K562 (cell line): ENCODE data around the gene POU3F1. TPM values are rescaled to one million over a fixed set of nuclear protein-coding genes. Genes with fewer than 3 reads are reported as not detected.

Experiments used
- ATAC-seq: fragments of 200-7000 bp; cut with Tn5 transposase; 3 replicates; pipeline ENCODE4 v1.9.1; 2020; ENCODE audit warnings: moderate library complexity
- BruUV-seq: library from RNA; stranded (reverse); fragments of 400-500 nt; replicated peaks from 2 replicates; lab custom pipeline; 2021; lab: Mats Ljungman, UMichigan
- CTCF ChIA-PET: fragments of 300-600 bp; formaldehyde crosslinking; extraction: SDS; loops from one replicate; lab custom pipeline; 2021; ENCODE audit warnings: low intra/inter-chr PET ratio; lab: Yijun Ruan, JAX
- POLR2A ChIA-PET: fragments of 300-600, 350-650 bp; sonication (Branson Sonifier 250); formaldehyde crosslinking; extraction: SDS; loops from one replicate; lab custom pipeline; 2021; ENCODE audit warnings: antibody characterized with exemption, inconsistent platforms; lab: Yijun Ruan, JAX
- DNase-seq, 4 experiments: peaks; one replicate each; pipeline versions ENCODE4 v3.0.0 to v3.0.0-alpha.2; 2011 to 2018; ENCODE audit warnings: low spot score in 3 of 4, mixed read lengths in 3 of 4; ENCODE audit errors: extremely low read depth in 1 of 4
- FAIRE-seq: peaks from 2 replicates; lab custom pipeline; 2011; peaks lifted over from hg19 to GRCh38; lab: Jason Lieb, UNC
- H2AFZ ChIP-seq: 2 replicates; pipeline ENCODE4 v1.6.0; 2011; ENCODE audit warnings: low read depth, low read length, control low read depth, inconsistent platforms
- H3K27ac ChIP-seq: fragments of 200-600 bp; 3 replicates; pipeline ENCODE4 v1.8.0; 2011; ENCODE audit warnings: low read depth, mild to moderate bottlenecking, control low read depth, inconsistent platforms, low read length, moderate library complexity, mixed read lengths; ENCODE audit errors: extremely low read depth
- H3K27me3 ChIP-seq, 2 experiments: fragments of 300-600 bp in 1 of 2; 2 replicates in 1 of 2; 3 replicates in 1 of 2; pipeline versions ENCODE4 v1.6.0 to v1.8.0; 2011; ENCODE audit warnings: inconsistent platforms in 2 of 2, low read length in 2 of 2, mild to moderate bottlenecking in 1 of 2, mixed read lengths in 1 of 2, moderate library complexity in 1 of 2; ENCODE audit not compliant: control insufficient read depth in 2 of 2, insufficient read depth in 2 of 2
- H3K36me3 ChIP-seq: fragments of 300-600 bp; 3 replicates; pipeline ENCODE4 v1.8.0; 2011; ENCODE audit warnings: mild to moderate bottlenecking, low read length, inconsistent platforms; ENCODE audit not compliant: control insufficient read depth, insufficient read depth
- H3K4me1 ChIP-seq, 2 experiments: fragments of 200-600 bp in 1 of 2; replicated peaks in 1 of 2; 2 replicates in 1 of 2; 3 replicates in 1 of 2; pipeline versions ENCODE4 v1.5.1 to v1.8.0; 2011; ENCODE audit warnings: inconsistent platforms in 2 of 2, low read length in 2 of 2, mild to moderate bottlenecking in 1 of 2, mixed read lengths in 1 of 2, moderate library complexity in 1 of 2; ENCODE audit not compliant: control insufficient read depth in 2 of 2, insufficient read depth in 2 of 2
- H3K4me2 ChIP-seq: 2 replicates; pipeline ENCODE4 v1.6.1; 2011; ENCODE audit warnings: low read length, control low read depth, inconsistent platforms, mixed read lengths; ENCODE audit not compliant: insufficient read depth
- H3K4me3 ChIP-seq: fragments of 200-600 bp; sonication (generic), shearing (Covaris generic); 2 replicates; pipeline ENCODE4 v1.5.1; 2016; ENCODE audit warnings: control low read depth, inconsistent platforms
- H3K79me2 ChIP-seq: fragments of 200-600 bp; 3 replicates; pipeline ENCODE4 v1.8.0; 2011; ENCODE audit warnings: low read length, inconsistent platforms; ENCODE audit not compliant: control insufficient read depth, insufficient read depth
- H3K9ac ChIP-seq, 2 experiments: 2 replicates each; pipeline versions ENCODE4 v1.6.0 to v1.6.1; 2011; ENCODE audit warnings: low read depth in 2 of 2, low read length in 2 of 2, control low read depth in 1 of 2, inconsistent platforms in 1 of 2, mild to moderate bottlenecking in 1 of 2, mixed read lengths in 1 of 2; ENCODE audit not compliant: insufficient read depth in 1 of 2
- H3K9me1 ChIP-seq: one replicate; pipeline ENCODE4 v1.6.0; 2011; ENCODE audit warnings: inconsistent platforms, mild to moderate bottlenecking, low read length, moderate library complexity; ENCODE audit not compliant: control insufficient read depth, insufficient read depth
- H3K9me3 ChIP-seq: replicated peaks from 2 replicates; pipeline ENCODE4 v1.5.1; 2011; ENCODE audit warnings: low read depth, low read length, inconsistent platforms; ENCODE audit not compliant: control insufficient read depth, insufficient read depth
- H4K20me1 ChIP-seq: replicated peaks from 2 replicates; pipeline ENCODE4 v1.6.1; 2011; ENCODE audit warnings: low read length, inconsistent platforms, mixed read lengths; ENCODE audit not compliant: control insufficient read depth, insufficient read depth
- ARID1B ChIP-seq: fragments of 450-650 bp; IDR thresholded peaks from 2 replicates; pipeline ENCODE4 v1.6.1; 2016; ENCODE audit warnings: antibody characterized with exemption, mild to moderate bottlenecking, inconsistent platforms
- ARID4B ChIP-seq: sonication (generic); formaldehyde crosslinking; IDR thresholded peaks from 2 replicates; pipeline ENCODE4 v1.8.0; 2022; ENCODE audit warnings: mild to moderate bottlenecking, missing genetic modification reagents
- FOXM1 ChIP-seq, 2 experiments: fragments of 450-650 bp in 1 of 2; sonication (generic) in 1 of 2; formaldehyde crosslinking in 1 of 2; IDR thresholded peaks; 2 replicates each; pipeline versions ENCODE4 v1.6.1 to v1.9.0; 2017 to 2022; ENCODE audit warnings: low read depth in 2 of 2, mild to moderate bottlenecking in 2 of 2, missing genetic modification reagents in 1 of 2, moderate library complexity in 1 of 2
- MTA3 ChIP-seq: fragments of 450-650 bp; formaldehyde crosslinking; IDR thresholded peaks from 2 replicates; pipeline ENCODE4 v1.6.1; 2017; ENCODE audit warnings: mild to moderate bottlenecking, borderline replicate concordance
- SPI1 ChIP-seq: IDR thresholded peaks from 2 replicates; pipeline ENCODE4 v1.6.1; 2011; ENCODE audit warnings: low read depth, low read length, control low read depth, borderline replicate concordance
- XRCC5 ChIP-seq: fragments of 200-400 bp; formaldehyde crosslinking; IDR thresholded peaks from 2 replicates; pipeline ENCODE4 v1.6.1; 2017; ENCODE audit warnings: low read depth, mild to moderate bottlenecking, low read length
- ZBTB33 ChIP-seq: sonication (generic); formaldehyde crosslinking; IDR thresholded peaks from 2 replicates; pipeline ENCODE4 v1.8.1; 2023; ENCODE audit warnings: mild to moderate bottlenecking, missing genetic modification reagents
- ZBTB43 ChIP-seq: sonication (generic); formaldehyde crosslinking; IDR thresholded peaks from 2 replicates; pipeline ENCODE4 v1.8.0; 2023; ENCODE audit warnings: mild to moderate bottlenecking, missing genetic modification reagents
- ZNF3 ChIP-seq: fragments of 250-450 bp; sonication (Bioruptor Pico); IDR thresholded peaks from 2 replicates; pipeline ENCODE4 v1.5.0; 2021; ENCODE audit warnings: mild to moderate bottlenecking, moderate library complexity
- WGBS: fragments of 100-300 bp; shearing (Covaris generic); methylation state at CpG from one replicate; pipeline ENCODE4 v1.1.6; 2016; ENCODE audit warnings: low coverage, mixed read lengths; ENCODE audit not compliant: insufficient coverage; ENCODE audit errors: missing lambda C conversion rate; 5-methylcytosine and 5-hydroxymethylcytosine counted together
- in situ Hi-C: fragments of 300-500 bp; cut with MboI; formaldehyde crosslinking; loops from 4 replicates; pipeline ENCODE4 v1.15.0; 2018; ENCODE audit warnings: inconsistent platforms, mixed read lengths
- intact Hi-C: fragments of 100-400 bp; cut with micrococcal nuclease; formaldehyde crosslinking; loops from 2 replicates; pipeline ENCODE4 v1.14.2; 2022
- polyA plus RNA-seq, 8 experiments: library from polyadenylated mRNA; depleted of rRNA in 4 of 8; stranded (reverse) in 5 of 8; unstranded in 3 of 8; fragments of >200 nt; fragmentation: Nextera tagmentation in 2 of 8; fragmentation: Illumina TruSeq in 1 of 8; extraction: Ambion mirVana in 2 of 8; extraction: Trizol in 1 of 8; gene quantifications; 2 replicates each; pipeline versions ENCODE4 v1.2.1 to v1.2.3, GENCODE V29; 2011 to 2014; ENCODE audit warnings: inconsistent platforms in 1 of 8, missing spikeins in 1 of 8
- total RNA-seq, 7 experiments: library from RNA; depleted of rRNA in 6 of 7; stranded (reverse); fragments of >200 nt in 6 of 7; fragmentation: Illumina TruSeq in 2 of 7; extraction: Trizol in 2 of 7; gene quantifications; 2 replicates each; pipeline versions ENCODE4 v1.2.1 to v1.2.3, GENCODE V29; 2011 to 2021; ENCODE audit warnings: low replicate concordance in 1 of 7

The POU3F1 gene
- total and polyA plus RNA-seq, 9 of the 15 experiments (the other 6 are each of a cell fraction or from before 2014, with no cell fraction given), result 0.09 TPM; not detected in 8

GRCh38 chr1:38047603-38048141, 1.1 kb upstream of the POU3F1 start (continued):
- peak; percentile 78 for TF ChIP-seq ZBTB33
- TF ChIP-seq XRCC5, result no peak
- TF ChIP-seq ARID1B, result no peak

- H3K4me2 ChIP-seq, result peak overlapping the region; percentile 68
- ATAC-seq (peak; percentile 95), FAIRE-seq (no peak), DNase-seq (peak; percentile 90 to 99 (median 98))
- in situ Hi-C loops, result loop anchor here (25.0 kb wide), 1 partner anchor 540 kb away; no protein-coding TSS in a partner anchor
- H2AFZ ChIP-seq, result peak overlapping the region; percentile 67
- ChIA-PET POLR2A (interaction anchor here (0.6 to 1.2 kb wide), 4 partner anchors 9 to 565 kb away, joined by 3 to 6 read pairs (median 4); no protein-coding TSS in a partner anchor), CTCF (no interaction called here)
- intact Hi-C loops, result loop anchor here (10.0 kb wide), 1 partner anchor 538 kb away; no protein-coding TSS in a partner anchor
- peaks cover 0 to 35% of the 10 kb centered on the region in 2 experiments; a peak in 3 of 5 replicates for H3K4me1 ChIP-seq
- no peak overlapping the region for H3K27ac ChIP-seq
- H3K4me3 ChIP-seq, result peak overlapping the region; percentile 49
- peaks cover 5% of the 10 kb centered on the region for H3K9me1 ChIP-seq
- peaks cover 8% of the 10 kb centered on the region; the same call in 1 of the 2 replicates for H4K20me1 ChIP-seq
- H3K9ac ChIP-seq, result peak overlapping the region in 1 of 2 experiments; percentile 86; a peak in 2 of 4 replicates
- BruUV-seq, result no TSS peak
- H3K36me3 ChIP-seq, result no peaks in the 10 kb centered on the region
- peaks cover 24 to 48% of the 10 kb centered on the region in 2 experiments; a peak in 4 of 5 replicates for H3K27me3 ChIP-seq
- H3K79me2 ChIP-seq, result no peaks in the 10 kb centered on the region
- 5% methylated on average over 36 of the region's 99 CpGs for WGBS
- H3K9me3 ChIP-seq, result no peaks in the 10 kb centered on the region
- TF ChIP-seq ZBTB43 (CRISPR knock-in tag) (no peak), FOXM1 (IDR thresholded peaks at IDR 0.05; ENCODE audit: low read depth) (no peak), FOXM1 (CRISPR knock-in tag; IDR thresholded peaks at IDR 0.05; ENCODE audit: low read depth) (0 out of 2 replicates have a peak, but pooled peaks have one; percentile 36), SPI1 (no peak), MTA3 (0 out of 2 replicates have a peak, but pooled peaks have one; percentile 49), ZNF3 (no peak), ARID4B (CRISPR knock-in tag) (peak; percentile 83)
These were observed 450 bp upstream of the POU3F1 start for GRCh38 chr1:38046884-38047602.
